ENCODE measurements around the gene RPTOR. TPM values are rescaled to one million over a fixed set of nuclear protein-coding genes. Genes with fewer than 3 reads are reported as not detected.

RPTOR gene
- total RNA-seq, 3 donors from 2014 or later = 21.4 to 27.5 (median 23.6) TPM

- Histone ChIP-seq H3K27ac (no peak overlapping the region), H3K27me3 (no peaks in the 10 kb centered on the region), H3K36me3 (no peaks in the 10 kb centered on the region), H3K4me3 (no peak overlapping the region), H3K4me1 (no peaks in the 10 kb centered on the region), H3K9me3 (no peaks in the 10 kb centered on the region)
- intact Hi-C loops (cut with DNase I; ENCODE audit: low total_unique reads) = no loop called here
- no peak for DNase-seq (ENCODE audit: low spot score in 2 of 2)
- no peak for TF ChIP-seq POLR2AphosphoS5 (IDR thresholded peaks at IDR 0.05)
- TF ChIP-seq POLR2A (IDR thresholded peaks at IDR 0.05) = no peak
Observed at GRCh38 chr17:80885947-80886582, 341.4 kb downstream of the RPTOR start.

DNA sequence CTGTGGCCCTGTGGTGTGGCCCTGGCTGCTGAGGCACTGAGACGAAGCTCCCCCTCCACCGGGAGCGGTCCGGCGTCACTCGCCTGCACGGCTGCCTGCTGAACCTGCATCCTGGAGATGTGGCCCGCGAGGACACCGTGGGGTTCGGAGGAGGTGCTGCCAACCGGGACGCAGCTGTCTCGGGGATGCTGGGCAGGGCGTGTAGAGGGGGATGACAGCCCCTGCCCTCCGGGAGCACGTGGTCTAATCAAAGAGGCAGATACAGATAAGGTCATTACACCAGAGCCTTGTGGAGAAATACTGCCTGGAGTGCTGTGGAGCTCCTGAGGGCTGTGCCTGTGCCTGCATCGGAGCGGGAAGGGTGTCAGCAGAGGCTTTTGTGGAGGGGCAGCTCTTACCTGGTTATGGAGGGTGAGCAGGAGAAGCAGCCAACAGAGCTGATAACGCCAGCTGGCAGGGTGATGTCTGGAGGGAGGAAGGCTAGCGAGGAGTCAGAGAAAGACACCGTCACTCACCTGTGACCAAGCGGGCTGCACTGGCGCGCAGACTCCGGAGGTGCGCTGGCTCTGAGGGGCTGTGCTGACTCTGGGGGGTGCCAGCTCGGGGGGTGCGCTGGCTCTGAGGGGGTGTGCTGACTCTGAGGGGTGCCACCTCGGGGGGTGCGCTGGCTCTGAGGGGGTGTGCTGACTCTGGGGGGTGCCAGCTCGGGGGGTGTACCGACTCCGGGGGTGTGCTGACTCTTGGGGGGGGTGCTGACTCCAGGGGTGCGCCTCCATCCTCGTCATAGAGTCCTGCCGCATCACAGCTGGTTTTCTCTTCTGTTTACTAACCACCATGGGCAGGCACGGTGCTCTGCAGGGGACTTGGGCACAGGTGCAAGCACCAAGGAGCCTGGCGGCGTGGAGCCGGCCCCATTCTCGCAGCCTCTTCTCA lies 342.3 kb downstream of the RPTOR start:
- Histone ChIP-seq H3K4me3 (no peak overlapping the region), H3K27ac (no peak overlapping the region), H3K4me1 (no peaks in the 10 kb centered on the region), H3K36me3 (no peaks in the 10 kb centered on the region), H3K9me3 (no peaks in the 10 kb centered on the region), H3K27me3 (no peaks in the 10 kb centered on the region)
- no peak for TF ChIP-seq POLR2A (IDR thresholded peaks at IDR 0.05)
- intact Hi-C loops (cut with DNase I; ENCODE audit: low total_unique reads) = no loop called here
- no peak for DNase-seq (ENCODE audit: low spot score in 2 of 2)

DNA sequence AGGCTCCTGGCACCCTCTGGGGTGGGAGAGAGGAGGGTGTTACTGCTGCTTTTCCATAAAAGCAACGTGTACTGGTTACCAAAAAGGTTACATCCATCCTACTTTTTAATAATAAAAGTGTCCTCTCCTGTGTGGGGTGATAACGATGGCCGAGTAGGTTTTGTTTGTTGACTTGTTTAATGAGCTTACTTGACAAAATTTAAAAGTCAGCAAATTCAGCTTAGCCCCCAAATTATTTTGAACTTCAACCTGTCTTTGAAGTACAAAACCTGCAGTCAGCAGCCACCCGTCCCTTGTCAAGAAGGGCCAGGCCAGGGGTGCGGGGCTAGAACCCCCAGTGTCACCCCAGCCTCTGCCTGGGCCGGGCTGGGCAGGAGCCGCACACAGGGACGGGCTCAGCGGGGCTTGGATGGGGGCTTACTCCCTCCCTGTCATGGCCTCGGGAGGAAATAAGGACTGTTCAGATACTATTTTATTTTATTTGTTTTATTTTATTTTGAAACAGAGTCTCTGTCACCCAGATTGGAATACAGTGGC lies 343.1 kb downstream of the RPTOR start:
- intact Hi-C loops (cut with DNase I; ENCODE audit: low total_unique reads) = no loop called here
- TF ChIP-seq CTCF (IDR thresholded peaks at IDR 0.05) (no peak), POLR2AphosphoS5 (IDR thresholded peaks at IDR 0.05) (no peak), POLR2A (IDR thresholded peaks at IDR 0.05) (no peak)

GRCh38 chr17:80888276-80889160 lies 343.9 kb downstream of the RPTOR start:
- Histone ChIP-seq H3K9me3 (no peaks in the 10 kb centered on the region), H3K27ac (no peak overlapping the region), H3K4me3 (no peak overlapping the region), H3K4me1 (no peaks in the 10 kb centered on the region), H3K27me3 (no peaks in the 10 kb centered on the region), H3K36me3 (no peaks in the 10 kb centered on the region)
- intact Hi-C loops (cut with DNase I; ENCODE audit: low total_unique reads) = no loop called here
- DNase-seq (ENCODE audit: low spot score in 2 of 2) = no peak
- TF ChIP-seq POLR2A (IDR thresholded peaks at IDR 0.05) (no peak), CTCF (IDR thresholded peaks at IDR 0.05) (no peak), POLR2AphosphoS5 (IDR thresholded peaks at IDR 0.05) (no peak)

More for the DNA sequence above, 343.1 kb downstream of the RPTOR start:
- no peaks in the 10 kb centered on the region for H3K9me3 ChIP-seq
- no peaks in the 10 kb centered on the region for H3K36me3 ChIP-seq
- DNase-seq (ENCODE audit: low spot score in 2 of 2) = no peak
- no peak overlapping the region for H3K4me3 ChIP-seq
- no peaks in the 10 kb centered on the region for H3K27me3 ChIP-seq
- H3K4me1 ChIP-seq = no peaks in the 10 kb centered on the region
- H3K27ac ChIP-seq = no peak overlapping the region

DNA sequence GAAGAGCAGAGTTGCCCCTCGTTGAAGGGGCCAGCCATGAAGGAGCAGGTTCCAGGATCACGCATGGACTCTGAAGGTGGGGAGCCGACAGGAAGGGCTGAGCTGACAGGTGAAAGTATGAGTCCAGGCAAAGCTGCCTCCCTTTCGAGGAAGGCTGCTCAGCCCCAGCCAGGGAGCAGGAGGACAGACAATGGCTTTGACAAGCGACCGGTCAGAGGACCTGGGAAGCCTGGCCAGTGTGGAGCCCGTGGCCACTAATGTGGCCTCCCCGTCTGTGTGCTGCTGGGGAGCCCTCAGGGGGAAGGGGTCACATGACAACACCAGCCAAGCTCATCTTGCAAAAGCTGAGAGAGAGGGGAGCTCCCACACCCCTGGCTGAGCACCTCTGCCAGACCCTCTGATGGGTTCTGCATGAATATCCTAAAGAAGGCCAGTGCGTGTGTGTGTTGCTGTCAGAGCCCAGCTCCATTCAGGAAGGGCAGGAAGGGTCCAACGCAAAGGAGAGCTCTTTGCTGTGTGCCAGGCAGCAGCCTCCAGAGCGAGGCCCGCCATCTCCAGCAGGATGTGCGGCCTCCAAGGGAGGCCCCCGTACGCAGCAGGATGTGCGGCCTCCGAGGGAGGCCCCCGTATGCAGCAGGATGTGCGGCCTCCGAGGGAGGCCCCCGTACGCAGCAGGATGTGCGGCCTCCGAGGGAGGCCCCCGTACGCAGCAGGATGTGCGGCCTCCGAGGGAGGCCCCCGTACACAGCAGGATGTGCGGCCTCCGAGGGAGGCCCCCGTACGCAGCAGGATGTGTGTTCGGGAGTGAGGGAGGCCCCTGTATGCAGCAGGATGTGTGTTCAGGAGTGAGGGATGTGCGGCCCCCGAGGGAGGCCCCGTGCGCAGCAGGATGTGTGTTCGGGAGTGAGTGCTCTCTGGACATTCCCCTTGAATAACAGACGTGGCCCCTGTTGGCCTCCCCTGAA lies 344.9 kb downstream of the RPTOR start:
- no peak overlapping the region for H3K4me3 ChIP-seq
- no peaks in the 10 kb centered on the region for H3K4me1 ChIP-seq
- no peak for DNase-seq (ENCODE audit: low spot score in 2 of 2)
- intact Hi-C loops (cut with DNase I; ENCODE audit: low total_unique reads) = no loop called here
- H3K9me3 ChIP-seq = no peaks in the 10 kb centered on the region
- TF ChIP-seq POLR2AphosphoS5 (IDR thresholded peaks at IDR 0.05) (no peak), POLR2A (IDR thresholded peaks at IDR 0.05) (no peak), CTCF (IDR thresholded peaks at IDR 0.05) (no peak)
- H3K27me3 ChIP-seq = no peaks in the 10 kb centered on the region
- H3K36me3 ChIP-seq = no peaks in the 10 kb centered on the region
- no peak overlapping the region for H3K27ac ChIP-seq
